HCT116 (cell line): ENCODE results near the gene GRIK1. TPM values are rescaled to one million over a fixed set of nuclear protein-coding genes. Genes with fewer than 3 reads are reported as not detected.

Experiments used
- ATAC-seq: fragments of 200-7000 bp; cut with Tn5 transposase; 2 replicates; pipeline ENCODE4 v1.9.1; 2020; ENCODE audit warnings: mild to moderate bottlenecking, moderate library complexity
- BruUV-seq: library from RNA; stranded (reverse); fragments of 400-500 nt; replicated peaks from 2 replicates; lab custom pipeline; 2021; lab: Mats Ljungman, UMichigan
- CTCF ChIA-PET: fragments of 300-600 bp; sonication (Branson Sonifier 250); formaldehyde crosslinking; loops from one replicate; lab custom pipeline; 2021; ENCODE audit warnings: antibody characterized with exemption; lab: Charles Lee
- POLR2A ChIA-PET: fragments of 300-600, 350-600 bp; sonication (Branson Sonifier 250); formaldehyde crosslinking; loops from one replicate; lab custom pipeline; 2021; ENCODE audit warnings: antibody characterized with exemption; lab: Charles Lee
- RAD21 ChIA-PET, 2 experiments: fragments of 300-600 bp; sonication (Branson Sonifier 250); formaldehyde crosslinking; loops; one replicate each; lab custom pipeline; 2023; ENCODE audit warnings: low total read pairs in 2 of 2; ENCODE audit not compliant: uncharacterized antibody in 2 of 2, unreplicated experiment in 2 of 2, low non-redundant PET in 1 of 2; lab: Charles Lee
- DNase-seq: peaks from one replicate; pipeline ENCODE4 v3.0.0-alpha.2; 2010; ENCODE audit warnings: low read depth, low spot score
- H2AFZ ChIP-seq: fragments of 200-600 bp; shearing (Covaris generic), sonication (generic); 2 replicates; pipeline ENCODE4 v1.6.1; 2017; ENCODE audit warnings: low read depth, mixed run types, mixed read lengths, antibody characterized with exemption, low read length; ENCODE audit not compliant: poor library complexity, severe bottlenecking
- H3K27ac ChIP-seq: 2 replicates; pipeline ENCODE4 v1.5.1; 2012; ENCODE audit warnings: low read depth, low read length
- H3K27me3 ChIP-seq: fragments of 200-600 bp; sonication (generic); 2 replicates; pipeline ENCODE4 v1.6.1; 2016; ENCODE audit warnings: mixed run types, low read length, mixed read lengths; ENCODE audit not compliant: insufficient read depth
- H3K36me3 ChIP-seq, 2 experiments: fragments of 200-500 bp in 1 of 2; fragments of 200-600 bp in 1 of 2; sonication (Bioruptor generic) in 1 of 2; sonication (generic) in 1 of 2; 2 replicates each; pipeline versions ENCODE4 v1.5.1 to v1.6.1; 2014 to 2016; ENCODE audit warnings: low read length in 2 of 2, inconsistent platforms in 1 of 2, mixed read lengths in 1 of 2, mixed run types in 1 of 2; ENCODE audit not compliant: insufficient read depth in 2 of 2, control insufficient read depth in 1 of 2
- H3K4me1 ChIP-seq, 2 experiments: fragments of 200-600 bp in 1 of 2; sonication (generic) in 1 of 2; 2 replicates each; pipeline versions ENCODE4 v1.5.1 to v1.6.1; 2012 to 2017; ENCODE audit warnings: low read length in 2 of 2, inconsistent platforms in 1 of 2, mild to moderate bottlenecking in 1 of 2, mixed read lengths in 1 of 2, mixed run types in 1 of 2, moderate library complexity in 1 of 2; ENCODE audit not compliant: insufficient read depth in 2 of 2, control insufficient read depth in 1 of 2
- H3K4me2 ChIP-seq: fragments of 200-600 bp; sonication (generic); 2 replicates; pipeline ENCODE4 v1.6.1; 2017; ENCODE audit warnings: mixed run types, low read length, mixed read lengths
- H3K4me3 ChIP-seq, 2 experiments: fragments of 200-600 bp in 1 of 2; sonication (generic) in 1 of 2; replicated peaks in 1 of 2; 2 replicates each; pipeline ENCODE4 v1.5.1; 2011 to 2016; ENCODE audit warnings: low read length in 2 of 2, control low read depth in 1 of 2, low read depth in 1 of 2, mild to moderate bottlenecking in 1 of 2, mixed read lengths in 1 of 2, mixed run types in 1 of 2
- H3K79me2 ChIP-seq: fragments of 200-600 bp; sonication (generic); 2 replicates; pipeline ENCODE4 v1.6.1; 2017; ENCODE audit warnings: mild to moderate bottlenecking, mixed run types, low read length, moderate library complexity, mixed read lengths; ENCODE audit not compliant: insufficient read depth
- H3K9ac ChIP-seq: fragments of 200-600 bp; sonication (generic); 2 replicates; pipeline ENCODE4 v1.6.1; 2016; ENCODE audit warnings: low read length, mixed read lengths
- H3K9me2 ChIP-seq: fragments of 200-600 bp; sonication (generic), shearing (Covaris generic); 2 replicates; pipeline ENCODE4 v1.6.1; 2017; ENCODE audit warnings: mixed run types, mild to moderate bottlenecking, moderate library complexity; ENCODE audit not compliant: insufficient read depth
- H3K9me3 ChIP-seq, 2 experiments: fragments of 200-500 bp in 1 of 2; fragments of 200-600 bp in 1 of 2; sonication (Bioruptor generic) in 1 of 2; sonication (generic) in 1 of 2; 2 replicates each; pipeline ENCODE4 v1.6.1; 2014 to 2017; ENCODE audit warnings: low read length in 2 of 2, mixed read lengths in 2 of 2, inconsistent platforms in 1 of 2, low read depth in 1 of 2, mild to moderate bottlenecking in 1 of 2, mixed run types in 1 of 2, moderate library complexity in 1 of 2; ENCODE audit not compliant: control insufficient read depth in 1 of 2, insufficient read depth in 1 of 2
- H4K20me1 ChIP-seq: fragments of 200-600 bp; sonication (generic), shearing (Covaris generic); 2 replicates; pipeline ENCODE4 v1.6.1; 2017; ENCODE audit warnings: mixed run types, mild to moderate bottlenecking, moderate library complexity; ENCODE audit not compliant: insufficient read depth
- CBX3 ChIP-seq: IDR thresholded peaks from 2 replicates; pipeline ENCODE4 v1.6.1; 2012; ENCODE audit warnings: low read depth
- CEBPB ChIP-seq: IDR thresholded peaks from 2 replicates; pipeline ENCODE4 v1.6.1; 2012; ENCODE audit warnings: low read depth
- EGR1 ChIP-seq: IDR thresholded peaks from 2 replicates; pipeline ENCODE4 v1.6.1; 2012; ENCODE audit warnings: low read depth
- ELF1 ChIP-seq: IDR thresholded peaks from 2 replicates; pipeline ENCODE4 v1.6.1; 2012; ENCODE audit warnings: low read depth, borderline replicate concordance
- EZH2 ChIP-seq: fragments of 200-600 bp; sonication (generic); IDR thresholded peaks from 2 replicates; pipeline ENCODE4 v1.6.1; 2017; ENCODE audit warnings: antibody characterized with exemption, mixed run types
- MAX ChIP-seq: IDR thresholded peaks from 2 replicates; pipeline ENCODE4 v1.6.1; 2012
- POLR2AphosphoS5 ChIP-seq: IDR thresholded peaks from 2 replicates; pipeline ENCODE4 v1.6.1; 2011; ENCODE audit warnings: mild to moderate bottlenecking, low read depth, low read length, moderate library complexity
- RAD21 ChIP-seq: IDR thresholded peaks from 2 replicates; pipeline ENCODE4 v1.6.1; 2012; ENCODE audit warnings: low read depth, mild to moderate bottlenecking
- SP1 ChIP-seq: IDR thresholded peaks from 2 replicates; pipeline ENCODE4 v1.6.1; 2012; ENCODE audit warnings: low read depth
- SRF ChIP-seq: IDR thresholded peaks from 2 replicates; pipeline ENCODE4 v1.6.1; 2012; ENCODE audit warnings: low read depth
- TCF7L2 ChIP-seq: IDR thresholded peaks from 2 replicates; pipeline ENCODE4 v1.7.0; 2011; ENCODE audit warnings: borderline replicate concordance, inconsistent platforms; ENCODE audit not compliant: insufficient read depth, insufficient read length; ENCODE audit errors: extremely low read depth
- ZBTB33 ChIP-seq: IDR thresholded peaks from 2 replicates; pipeline ENCODE4 v1.6.1; 2011; ENCODE audit warnings: mild to moderate bottlenecking, low read length, moderate library complexity; ENCODE audit not compliant: insufficient replicate concordance; ENCODE audit errors: extremely low read depth
- ZFX ChIP-seq: fragments of 450-650 bp; IDR thresholded peaks from 2 replicates; pipeline ENCODE4 v1.6.1; 2017
- ZNF274 ChIP-seq: fragments of 200-500 bp; sonication (Bioruptor generic); IDR thresholded peaks from 2 replicates; pipeline ENCODE4 v1.6.1; 2014; ENCODE audit warnings: mild to moderate bottlenecking, low read depth, low read length, inconsistent platforms
- intact Hi-C: fragments of 100-400 bp; cut with micrococcal nuclease; formaldehyde crosslinking; loops from 2 replicates; pipeline ENCODE4 v1.10.0; 2022
- total RNA-seq: library from RNA; stranded (reverse); gene quantifications from one replicate; pipeline ENCODE4 v1.2.1, GENCODE V29; 2021; ENCODE audit not compliant: unreplicated experiment
- TF ChIP-seq, protein P1 (sequence below): IDR thresholded peaks from 2 replicates; pipeline ENCODE4 v1.6.1; 2012
- TF ChIP-seq, protein P2 (sequence below), 3 experiments: fragments of 200-600 bp in 1 of 3; sonication (generic) in 1 of 3; IDR thresholded peaks in 2 of 3; conservative IDR thresholded peaks in 1 of 3; 2 replicates each; pipeline ENCODE4 v1.5.1; 2012 to 2017; ENCODE audit warnings: low read depth in 2 of 3, low read length in 2 of 3, antibody characterized with exemption in 1 of 3, borderline replicate concordance in 1 of 3, control low read depth in 1 of 3, mild to moderate bottlenecking in 1 of 3, mixed read lengths in 1 of 3, mixed run types in 1 of 3, moderate library complexity in 1 of 3; ENCODE audit not compliant: insufficient read depth in 1 of 3
- TF ChIP-seq, protein P3 (sequence below): IDR thresholded peaks from 2 replicates; pipeline ENCODE4 v1.6.1; 2012; ENCODE audit warnings: low read depth

The GRIK1 gene
- total RNA-seq, 1 experiment from 2014 or later, result not detected

DNA sequence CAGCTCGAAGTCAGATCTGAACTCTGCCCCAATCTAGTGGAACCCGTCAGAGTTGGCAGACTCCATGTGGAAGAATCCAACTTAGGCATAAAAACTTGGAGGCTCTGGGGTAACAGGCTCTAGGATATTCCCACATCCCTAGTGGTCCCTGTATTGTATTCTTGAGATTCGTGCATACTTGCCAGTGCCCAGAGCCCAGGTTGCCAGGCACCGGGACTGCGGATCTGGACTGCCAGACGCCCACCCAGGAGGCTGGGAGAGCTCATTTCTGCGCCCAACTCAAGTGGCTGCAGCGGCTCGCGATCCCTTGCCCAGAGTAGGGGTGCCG lies 1.1 kb downstream of the GRIK1 start:
- POLR2A ChIA-PET, result no interaction called here
- RAD21 ChIA-PET, result no interaction called here
- Histone ChIP-seq H4K20me1 (no peaks in the 10 kb centered on the region), H3K27ac (no peak overlapping the region), H3K4me2 (no peak overlapping the region), H3K4me1 (no peaks in the 10 kb centered on the region), H2AFZ (no peak overlapping the region), H3K36me3 (no peaks in the 10 kb centered on the region), H3K79me2 (no peaks in the 10 kb centered on the region), H3K9me2 (no peaks in the 10 kb centered on the region), H3K27me3 (no peaks in the 10 kb centered on the region), H3K9ac (no peak overlapping the region), H3K9me3 (peaks cover 13 to 25% of the 10 kb centered on the region in 2 experiments; a peak in 2 of 4 replicates), H3K4me3 (no peak overlapping the region)
- intact Hi-C loops, result no loop called here
- DNase-seq, result no peak
- CTCF ChIA-PET, result no interaction called here
- ATAC-seq, result no peak
- no TSS peak for BruUV-seq
- TF ChIP-seq POLR2AphosphoS5 (no peak), MAX (no peak), EZH2 (no peak), ELF1 (no peak), ZNF274 (no peak), ZFX (no peak), SRF (no peak), TCF7L2 (no peak), ZBTB33 (no peak), SP1 (no peak), RAD21 (no peak), CEBPB (no peak), EGR1 (no peak), CBX3 (no peak)
- TF ChIP-seq, protein P1, sequence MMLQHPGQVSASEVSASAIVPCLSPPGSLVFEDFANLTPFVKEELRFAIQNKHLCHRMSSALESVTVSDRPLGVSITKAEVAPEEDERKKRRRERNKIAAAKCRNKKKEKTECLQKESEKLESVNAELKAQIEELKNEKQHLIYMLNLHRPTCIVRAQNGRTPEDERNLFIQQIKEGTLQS, result no peak
- TF ChIP-seq, protein P2, sequence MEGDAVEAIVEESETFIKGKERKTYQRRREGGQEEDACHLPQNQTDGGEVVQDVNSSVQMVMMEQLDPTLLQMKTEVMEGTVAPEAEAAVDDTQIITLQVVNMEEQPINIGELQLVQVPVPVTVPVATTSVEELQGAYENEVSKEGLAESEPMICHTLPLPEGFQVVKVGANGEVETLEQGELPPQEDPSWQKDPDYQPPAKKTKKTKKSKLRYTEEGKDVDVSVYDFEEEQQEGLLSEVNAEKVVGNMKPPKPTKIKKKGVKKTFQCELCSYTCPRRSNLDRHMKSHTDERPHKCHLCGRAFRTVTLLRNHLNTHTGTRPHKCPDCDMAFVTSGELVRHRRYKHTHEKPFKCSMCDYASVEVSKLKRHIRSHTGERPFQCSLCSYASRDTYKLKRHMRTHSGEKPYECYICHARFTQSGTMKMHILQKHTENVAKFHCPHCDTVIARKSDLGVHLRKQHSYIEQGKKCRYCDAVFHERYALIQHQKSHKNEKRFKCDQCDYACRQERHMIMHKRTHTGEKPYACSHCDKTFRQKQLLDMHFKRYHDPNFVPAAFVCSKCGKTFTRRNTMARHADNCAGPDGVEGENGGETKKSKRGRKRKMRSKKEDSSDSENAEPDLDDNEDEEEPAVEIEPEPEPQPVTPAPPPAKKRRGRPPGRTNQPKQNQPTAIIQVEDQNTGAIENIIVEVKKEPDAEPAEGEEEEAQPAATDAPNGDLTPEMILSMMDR (IDR thresholded peaks at IDR 0.05 in 2 of 3, conservative IDR thresholded peaks at IDR 0.05 in 1 of 3; ENCODE audit: borderline replicate concordance in 1 of 3, insufficient read depth in 1 of 3, low read depth in 2 of 3, low read length in 2 of 3), result no peak
- TF ChIP-seq, protein P3, sequence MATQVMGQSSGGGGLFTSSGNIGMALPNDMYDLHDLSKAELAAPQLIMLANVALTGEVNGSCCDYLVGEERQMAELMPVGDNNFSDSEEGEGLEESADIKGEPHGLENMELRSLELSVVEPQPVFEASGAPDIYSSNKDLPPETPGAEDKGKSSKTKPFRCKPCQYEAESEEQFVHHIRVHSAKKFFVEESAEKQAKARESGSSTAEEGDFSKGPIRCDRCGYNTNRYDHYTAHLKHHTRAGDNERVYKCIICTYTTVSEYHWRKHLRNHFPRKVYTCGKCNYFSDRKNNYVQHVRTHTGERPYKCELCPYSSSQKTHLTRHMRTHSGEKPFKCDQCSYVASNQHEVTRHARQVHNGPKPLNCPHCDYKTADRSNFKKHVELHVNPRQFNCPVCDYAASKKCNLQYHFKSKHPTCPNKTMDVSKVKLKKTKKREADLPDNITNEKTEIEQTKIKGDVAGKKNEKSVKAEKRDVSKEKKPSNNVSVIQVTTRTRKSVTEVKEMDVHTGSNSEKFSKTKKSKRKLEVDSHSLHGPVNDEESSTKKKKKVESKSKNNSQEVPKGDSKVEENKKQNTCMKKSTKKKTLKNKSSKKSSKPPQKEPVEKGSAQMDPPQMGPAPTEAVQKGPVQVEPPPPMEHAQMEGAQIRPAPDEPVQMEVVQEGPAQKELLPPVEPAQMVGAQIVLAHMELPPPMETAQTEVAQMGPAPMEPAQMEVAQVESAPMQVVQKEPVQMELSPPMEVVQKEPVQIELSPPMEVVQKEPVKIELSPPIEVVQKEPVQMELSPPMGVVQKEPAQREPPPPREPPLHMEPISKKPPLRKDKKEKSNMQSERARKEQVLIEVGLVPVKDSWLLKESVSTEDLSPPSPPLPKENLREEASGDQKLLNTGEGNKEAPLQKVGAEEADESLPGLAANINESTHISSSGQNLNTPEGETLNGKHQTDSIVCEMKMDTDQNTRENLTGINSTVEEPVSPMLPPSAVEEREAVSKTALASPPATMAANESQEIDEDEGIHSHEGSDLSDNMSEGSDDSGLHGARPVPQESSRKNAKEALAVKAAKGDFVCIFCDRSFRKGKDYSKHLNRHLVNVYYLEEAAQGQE, result no peak
